Stimulated activated CD4-positive, alpha-beta T cell treated with anti-CD3 and anti-CD28 coated beads, Interleukin-15, amount 100 ng/mL, for 24 hours (primary cell): Measurements from ENCODE around the gene NECTIN3.

Source experiments
- DNase-seq: peaks from one replicate; pipeline ENCODE4 v3.0.0-alpha.2; 2020

Gene NECTIN3

DNA sequence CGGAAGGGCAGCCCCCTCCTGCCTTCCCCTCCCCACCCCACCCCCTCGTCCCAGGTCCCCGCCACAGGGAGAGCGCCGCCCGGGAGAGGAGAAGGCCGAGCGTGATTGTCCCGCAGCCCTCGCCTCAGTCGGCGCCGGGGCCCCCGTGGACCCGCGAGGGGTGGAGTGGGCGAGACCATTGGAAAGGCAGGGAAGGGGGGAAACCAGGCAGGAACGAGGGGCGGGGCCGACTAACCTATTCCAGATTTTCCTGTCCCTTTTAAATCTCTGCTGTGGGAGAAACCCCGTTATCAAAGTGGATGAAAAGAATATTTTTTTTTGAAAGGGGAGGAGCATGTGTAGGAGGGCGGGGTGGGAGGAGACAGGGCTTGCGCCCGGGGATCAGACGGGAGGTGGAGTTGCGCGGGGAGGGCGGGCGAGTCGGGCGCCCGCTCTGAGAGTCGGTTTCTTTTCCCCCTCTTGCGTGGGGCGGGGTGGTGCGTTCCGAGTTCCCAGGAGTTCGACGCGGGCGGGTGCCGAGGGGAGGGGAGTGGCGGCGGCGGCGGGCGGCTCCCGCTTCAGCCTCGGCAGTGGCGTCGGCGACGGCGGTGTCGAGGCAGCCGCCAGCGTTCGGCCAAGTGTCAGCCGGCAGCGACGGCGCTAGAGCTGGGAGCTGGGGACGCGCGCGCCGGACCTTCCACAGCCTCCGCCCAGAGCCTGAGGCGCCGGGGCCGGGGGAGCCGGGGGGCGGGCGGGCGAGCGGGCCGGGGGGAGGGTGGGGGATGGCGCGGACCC, at the start of gene NECTIN3:
Gene NECTIN3, plus strand, starts transcription at position 560 of the 774 bp plus-strand sequence. Its CDS starts 202 bp downstream, at position 762.
- DNase-seq: peak; percentile 89

GRCh38 chr3:111027868-111028267, 43.7 kb upstream of the NECTIN3 start:
- DNase-seq: no peak

GRCh38 chr3:111031538-111031937, 40.1 kb upstream of the NECTIN3 start:
- no peak for DNase-seq

DNA sequence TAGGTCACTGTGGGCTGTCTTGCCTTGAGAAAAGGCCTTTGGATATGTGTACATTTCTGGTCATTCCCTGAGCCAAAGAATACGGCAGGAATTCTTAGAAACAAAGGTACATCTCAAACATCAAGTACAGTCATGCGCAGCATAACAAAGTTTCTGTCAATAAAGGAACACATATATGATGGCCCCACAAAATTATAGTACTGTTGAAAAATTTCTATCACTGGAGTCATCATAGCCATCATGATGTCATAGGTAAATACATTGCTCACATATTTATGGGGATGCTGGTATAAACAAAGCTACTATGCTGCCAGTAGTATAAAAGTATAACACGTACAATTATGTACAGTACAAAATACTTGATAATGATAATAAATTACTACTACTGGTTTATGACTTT, 38.9 kb upstream of the NECTIN3 start:
- DNase-seq: no peak

DNA sequence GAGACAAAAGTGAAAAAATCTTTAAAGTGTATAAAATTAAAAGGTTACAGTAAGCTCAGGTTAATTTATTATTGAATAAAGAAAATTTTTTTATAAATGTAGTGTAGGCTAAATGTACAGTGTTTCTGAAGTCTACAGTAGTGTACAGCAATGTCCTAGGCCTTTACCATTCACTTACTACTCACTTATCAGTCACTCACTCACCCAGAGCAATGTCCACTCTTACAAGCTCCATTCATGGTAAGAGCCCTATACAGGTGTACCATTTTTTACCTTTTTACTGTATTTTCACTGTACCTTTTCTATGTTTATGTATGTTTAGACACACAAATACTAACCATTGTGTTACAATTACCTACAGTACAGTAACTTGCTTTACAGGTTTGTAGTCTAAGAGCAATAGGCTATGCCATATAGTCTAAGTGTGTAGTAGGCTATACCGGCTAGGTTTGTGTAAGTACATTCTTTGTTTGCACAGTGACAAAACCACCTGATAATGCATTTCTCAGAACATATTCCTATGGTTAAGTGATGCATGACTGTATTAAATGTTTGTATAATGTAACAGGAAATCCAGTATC, 38.1 kb upstream of the NECTIN3 start:
- DNase-seq: no peak

GRCh38 chr3:111035316-111035715, 36.3 kb upstream of the NECTIN3 start:
- no peak for DNase-seq

GRCh38 chr3:111035902-111036301, 35.7 kb upstream of the NECTIN3 start:
- DNase-seq: no peak

GRCh38 chr3:111040959-111041358, 30.7 kb upstream of the NECTIN3 start:
- DNase-seq: no peak

GRCh38 chr3:111045564-111045963, 26.1 kb upstream of the NECTIN3 start:
- no peak for DNase-seq

- no peak for DNase-seq
Measured at GRCh38 chr3:111047042-111047441, 24.6 kb upstream of the NECTIN3 start.

DNA sequence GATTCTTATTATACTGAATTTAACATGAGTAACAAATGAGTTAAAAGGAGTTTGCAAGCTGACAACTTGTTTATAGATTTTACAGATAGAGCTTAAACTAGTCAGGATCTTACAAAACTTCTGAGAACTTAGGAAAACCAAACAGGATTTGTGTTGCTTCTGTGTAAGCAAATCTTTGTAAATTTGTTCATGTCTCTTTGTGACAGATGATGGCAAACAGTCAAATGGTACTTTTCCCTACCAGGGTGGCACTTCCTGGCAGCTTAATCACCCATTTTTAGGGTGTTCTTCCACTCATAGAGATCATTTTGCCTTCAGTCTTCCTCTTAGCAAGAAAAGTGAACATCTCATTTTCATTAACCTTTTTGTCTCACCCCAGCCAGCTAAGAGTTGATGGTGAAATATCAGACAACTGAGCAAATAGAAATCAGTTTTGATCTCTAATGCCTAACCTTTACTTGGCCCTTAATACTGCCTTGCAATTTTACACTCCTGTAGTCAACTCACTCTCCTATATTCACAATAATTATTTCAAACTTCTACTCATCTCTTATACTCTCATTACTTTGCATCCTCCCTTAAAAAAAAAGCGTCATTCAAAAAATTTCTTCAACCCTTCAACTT, 23.7 kb upstream of the NECTIN3 start:
- no peak for DNase-seq

DNA sequence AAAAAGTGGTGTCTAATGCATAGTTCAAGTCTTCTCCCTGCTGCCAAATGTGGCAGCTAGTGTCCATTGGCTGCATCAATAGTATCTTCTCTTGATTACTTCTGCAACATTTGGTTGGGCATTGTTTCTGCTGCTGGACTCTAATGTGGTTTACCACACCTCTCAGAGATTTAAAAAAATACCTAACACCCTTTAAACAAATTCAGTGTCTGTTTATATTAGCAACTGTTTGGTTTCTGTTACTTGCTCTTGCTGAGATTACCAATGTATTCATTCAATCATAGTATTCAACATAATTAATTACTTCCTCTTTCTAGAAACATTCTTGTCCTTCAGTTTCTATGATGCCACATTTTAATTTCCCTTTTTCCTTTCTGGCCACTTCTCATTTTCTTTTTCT, 20.3 kb upstream of the NECTIN3 start:
- DNase-seq: no peak

GRCh38 chr3:111068574-111068973, 3.0 kb upstream of the NECTIN3 start:
- DNase-seq: no peak

- peak; percentile 3 for DNase-seq
Measured at GRCh38 chr3:111069974-111070771, 1.4 kb upstream of the NECTIN3 start.

DNA sequence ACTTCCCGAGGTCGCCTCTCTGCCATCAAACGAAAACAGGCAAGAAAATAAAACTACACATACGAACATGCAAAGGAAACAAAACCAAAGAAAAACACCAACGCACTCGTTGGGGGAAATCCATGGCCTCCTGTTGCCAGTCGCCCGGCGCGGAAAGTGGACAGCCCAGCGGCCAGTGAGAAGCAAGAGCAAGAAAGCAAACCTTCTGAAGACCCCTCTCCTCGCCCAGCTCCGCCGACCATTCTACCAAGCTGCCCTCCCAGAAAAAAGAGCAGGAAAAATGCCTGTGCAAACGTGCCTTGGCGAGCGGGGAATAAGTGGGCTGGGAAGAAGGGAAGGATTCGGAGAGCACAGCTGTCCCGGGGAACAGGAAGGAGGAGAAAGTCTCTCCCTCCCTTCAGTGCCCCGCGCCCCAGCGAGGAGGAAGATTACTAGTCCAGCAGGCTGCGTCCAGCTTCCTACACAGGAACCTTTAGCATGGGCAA, 802 bp upstream of the NECTIN3 start:
- peak; percentile 41 for DNase-seq

- peak; percentile 47 for DNase-seq
Measured at GRCh38 chr3:111072031-111072921, 660 bp downstream of the NECTIN3 start.

- no peak for DNase-seq
Measured at GRCh38 chr3:111073218-111073617, 1.6 kb downstream of the NECTIN3 start.

DNA sequence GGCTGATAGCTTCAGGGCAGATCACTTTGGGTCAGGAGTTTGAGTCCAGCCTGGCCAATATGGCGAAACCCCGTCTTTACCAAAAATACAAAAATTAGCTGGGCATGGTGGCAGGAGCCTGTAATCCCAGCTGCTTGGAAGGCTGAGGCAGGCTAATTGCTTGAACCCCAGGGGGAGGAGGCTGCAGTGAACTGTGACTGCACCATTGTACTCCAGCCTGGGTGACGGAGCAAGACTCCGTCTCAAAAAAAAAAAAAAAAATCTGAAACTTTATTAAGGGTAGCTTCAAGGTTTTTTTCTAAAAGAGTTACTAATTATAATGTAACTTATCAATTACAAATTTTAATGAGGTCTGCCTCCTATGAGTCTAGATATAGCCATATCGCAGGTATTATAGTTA, 5.1 kb downstream of the NECTIN3 start:
- DNase-seq: no peak

GRCh38 chr3:111077369-111077768, 5.8 kb downstream of the NECTIN3 start:
- DNase-seq: no peak

DNA sequence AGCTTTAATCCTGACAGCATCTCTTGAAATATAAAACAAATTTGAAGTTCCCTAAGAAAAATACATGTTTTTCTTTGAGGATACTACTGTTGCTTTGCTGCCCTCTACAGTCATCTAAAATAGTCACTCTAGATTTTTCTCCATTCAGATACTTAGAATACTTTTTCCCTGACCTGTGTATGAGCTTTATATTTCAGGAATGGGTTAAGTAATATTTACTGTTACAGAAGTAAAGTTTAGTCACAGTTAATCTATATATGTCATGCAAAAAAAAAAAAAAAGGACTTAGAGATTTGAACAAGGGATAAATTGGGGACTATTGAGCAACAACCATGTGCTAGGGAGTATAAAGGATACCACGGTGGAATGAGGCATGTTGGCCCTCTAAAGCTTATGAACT, 8.8 kb downstream of the NECTIN3 start:
- no peak for DNase-seq

DNA sequence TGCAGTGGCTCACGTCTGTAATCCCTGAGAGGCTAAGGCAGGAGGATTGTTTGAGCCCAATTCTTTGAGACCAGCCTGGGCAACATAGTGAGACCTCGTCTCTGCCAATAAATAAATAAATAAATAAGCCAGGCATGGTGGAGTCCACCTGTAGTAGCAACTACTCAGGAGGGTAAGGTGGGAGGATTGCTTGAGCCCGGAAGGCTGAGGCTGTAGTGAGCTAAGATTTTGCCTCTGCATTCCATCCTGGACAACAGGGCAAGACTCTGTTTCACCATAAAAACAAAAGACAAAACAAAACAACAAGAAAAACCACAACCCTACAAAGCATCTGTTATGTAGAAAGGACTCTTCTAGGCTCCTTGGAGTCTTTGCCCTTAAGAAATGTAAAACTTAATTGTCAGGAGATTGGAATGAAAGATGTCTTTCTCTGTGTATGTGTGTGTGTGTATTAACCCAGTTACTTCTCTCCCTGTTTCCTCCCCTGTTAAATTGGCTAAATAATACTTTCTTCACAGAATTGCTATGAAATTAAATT, 9.5 kb downstream of the NECTIN3 start:
- DNase-seq: no peak

DNA sequence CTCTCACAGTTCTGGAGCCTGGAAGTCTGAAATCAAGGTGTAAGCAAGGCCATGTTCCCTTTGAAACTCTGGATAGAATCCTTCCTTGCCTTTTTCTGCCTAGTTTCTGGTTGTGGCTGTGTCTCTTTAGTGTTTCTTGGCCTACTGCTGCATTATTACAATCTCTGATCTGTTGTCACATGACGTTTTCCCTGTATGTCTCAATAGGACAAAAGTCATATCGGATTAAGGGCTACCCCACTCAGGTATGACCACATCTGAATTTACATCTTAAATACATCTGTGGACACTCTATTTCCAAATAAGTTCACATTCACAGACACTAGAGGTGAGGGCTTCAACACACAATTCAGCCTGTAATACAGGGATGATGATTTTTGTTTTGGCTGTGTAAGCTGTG, 13.3 kb downstream of the NECTIN3 start:
- DNase-seq: no peak
